K562 (cell line): ENCODE measurements around the gene NRCAM. TPM values are rescaled to one million over a fixed set of nuclear protein-coding genes. Genes with fewer than 3 reads are reported as not detected.

Experiments used
- CBFA2T3 ChIP-seq: fragments of 450-650 bp; IDR thresholded peaks from 2 replicates; pipeline ENCODE4 v1.6.1; 2017
- CREB1 ChIP-seq, 2 experiments: sonication (generic) in 1 of 2; formaldehyde crosslinking in 1 of 2; IDR thresholded peaks; 2 replicates each; pipeline versions ENCODE4 v1.6.1 to v1.8.0; 2012 to 2022; ENCODE audit warnings: inconsistent platforms in 1 of 2, mild to moderate bottlenecking in 1 of 2, missing genetic modification reagents in 1 of 2, moderate library complexity in 1 of 2
- E2F6 ChIP-seq, 2 experiments: IDR thresholded peaks; 2 replicates each; pipeline ENCODE4 v1.6.1; 2011; ENCODE audit warnings: borderline replicate concordance in 1 of 2, control low read depth in 1 of 2, low read depth in 1 of 2, low read length in 1 of 2, mild to moderate bottlenecking in 1 of 2, mixed read lengths in 1 of 2, moderate library complexity in 1 of 2; ENCODE audit not compliant: insufficient read depth in 1 of 2, insufficient read length in 1 of 2, poor library complexity in 1 of 2, severe bottlenecking in 1 of 2; ENCODE audit errors: extremely low read depth in 1 of 2
- EP400 ChIP-seq: fragments of 450-650 bp; IDR thresholded peaks from 2 replicates; pipeline ENCODE4 v1.6.1; 2017; ENCODE audit warnings: antibody characterized with exemption, mild to moderate bottlenecking, moderate library complexity
- GATAD2A ChIP-seq: fragments of 450-650 bp; IDR thresholded peaks from 2 replicates; pipeline ENCODE4 v1.6.1; 2017
- KLF1 ChIP-seq: fragments of 450-650 bp; IDR thresholded peaks from 2 replicates; pipeline ENCODE4 v1.6.1; 2016; ENCODE audit warnings: missing genetic modification characterization, missing compliant biosample characterization
- MCM3 ChIP-seq: fragments of 450-650 bp; IDR thresholded peaks from 2 replicates; pipeline ENCODE4 v1.6.1; 2016
- MCM7 ChIP-seq, 2 experiments: fragments of 450-650 bp; IDR thresholded peaks; 2 replicates each; pipeline ENCODE4 v1.6.1; 2016 to 2018
- NCOA4 ChIP-seq: fragments of 450-650 bp; IDR thresholded peaks from 2 replicates; pipeline ENCODE4 v1.6.1; 2018; ENCODE audit warnings: mild to moderate bottlenecking; ENCODE audit not compliant: partially characterized antibody
- PPARD ChIP-seq: fragments of 250-450 bp; sonication (Bioruptor Pico); IDR thresholded peaks from 2 replicates; pipeline ENCODE4 v1.8.0; 2022; ENCODE audit warnings: inconsistent platforms, mild to moderate bottlenecking, moderate library complexity
- TEAD4 ChIP-seq, 2 experiments: sonication (generic) in 1 of 2; formaldehyde crosslinking in 1 of 2; IDR thresholded peaks; 2 replicates each; pipeline versions ENCODE4 v1.6.1 to v1.8.0; 2012 to 2022; ENCODE audit warnings: borderline replicate concordance in 1 of 2, inconsistent platforms in 1 of 2, low read length in 1 of 2, mild to moderate bottlenecking in 1 of 2, missing genetic modification reagents in 1 of 2
- TFAM ChIP-seq: fragments of 250-450 bp; sonication (Bioruptor Pico); conservative IDR thresholded peaks from 2 replicates; pipeline ENCODE4 v1.5.0; 2021; ENCODE audit warnings: mild to moderate bottlenecking, moderate library complexity
- THRAP3 ChIP-seq: fragments of 450-650 bp; IDR thresholded peaks from 2 replicates; pipeline ENCODE4 v1.6.1; 2016; ENCODE audit warnings: mild to moderate bottlenecking, inconsistent platforms, borderline replicate concordance
- XRCC3 ChIP-seq: fragments of 450-650 bp; IDR thresholded peaks from 2 replicates; pipeline ENCODE4 v1.6.1; 2017; ENCODE audit warnings: mild to moderate bottlenecking, moderate library complexity
- ZBTB26 ChIP-seq: fragments of 450-650 bp; formaldehyde crosslinking; IDR thresholded peaks from 2 replicates; pipeline ENCODE4 v1.4.0; 2022; ENCODE audit warnings: missing genetic modification characterization
- ZNF134 ChIP-seq: fragments of 250-450 bp; sonication (Bioruptor Pico); conservative IDR thresholded peaks from 2 replicates; pipeline ENCODE4 v1.4.0; 2020
- ZNF311 ChIP-seq: fragments of 250-450 bp; sonication (Bioruptor Pico); IDR thresholded peaks from 2 replicates; pipeline ENCODE4 v1.4.0; 2020; ENCODE audit warnings: mild to moderate bottlenecking, moderate library complexity
- polyA plus RNA-seq, 8 experiments: library from polyadenylated mRNA; depleted of rRNA in 4 of 8; stranded (reverse) in 5 of 8; unstranded in 3 of 8; fragments of >200 nt; fragmentation: Nextera tagmentation in 2 of 8; fragmentation: Illumina TruSeq in 1 of 8; extraction: Ambion mirVana in 2 of 8; extraction: Trizol in 1 of 8; gene quantifications; 2 replicates each; pipeline versions ENCODE4 v1.2.1 to v1.2.3, GENCODE V29; 2011 to 2014; ENCODE audit warnings: inconsistent platforms in 1 of 8, missing spikeins in 1 of 8
- total RNA-seq, 7 experiments: library from RNA; depleted of rRNA in 6 of 7; stranded (reverse); fragments of >200 nt in 6 of 7; fragmentation: Illumina TruSeq in 2 of 7; extraction: Trizol in 2 of 7; gene quantifications; 2 replicates each; pipeline versions ENCODE4 v1.2.1 to v1.2.3, GENCODE V29; 2011 to 2021; ENCODE audit warnings: low replicate concordance in 1 of 7
- TF ChIP-seq, protein P1 (sequence below): sonication (generic); formaldehyde crosslinking; IDR thresholded peaks from 2 replicates; pipeline ENCODE4 v1.9.0; 2022; ENCODE audit warnings: mild to moderate bottlenecking, missing genetic modification reagents
- TF ChIP-seq, protein P2 (sequence below): sonication (generic); formaldehyde crosslinking; IDR thresholded peaks from 2 replicates; pipeline ENCODE4 v1.8.0; 2022; ENCODE audit warnings: mild to moderate bottlenecking, missing genetic modification reagents, borderline replicate concordance
- TF ChIP-seq, protein P3 (sequence below), 3 experiments: fragments of 200-800 bp in 1 of 3; sonication (Bioruptor generic) in 1 of 3; sonication (generic) in 1 of 3; formaldehyde crosslinking in 1 of 3; IDR thresholded peaks; 2 replicates each; pipeline versions ENCODE4 v1.6.1 to v1.8.0; 2016 to 2022; ENCODE audit warnings: mild to moderate bottlenecking in 2 of 3, missing compliant biosample characterization in 2 of 3, missing genetic modification characterization in 2 of 3, missing genetic modification reagents in 1 of 3

The NRCAM gene
- total and polyA plus RNA-seq, 9 of the 15 experiments (the other 6 are each of a cell fraction or from before 2014, with no cell fraction given): 0.03 to 0.54 (median 0.12) TPM; not detected in 1

GRCh38 chr7:108246227-108246837, 209.9 kb downstream of the NRCAM start (continued):
- 0 out of 2 replicates have a peak, but pooled peaks have one; percentile 59 for TF ChIP-seq ZBTB26 (CRISPR knock-in tag)
- no peak for TF ChIP-seq MCM3
- TF ChIP-seq, protein P1, sequence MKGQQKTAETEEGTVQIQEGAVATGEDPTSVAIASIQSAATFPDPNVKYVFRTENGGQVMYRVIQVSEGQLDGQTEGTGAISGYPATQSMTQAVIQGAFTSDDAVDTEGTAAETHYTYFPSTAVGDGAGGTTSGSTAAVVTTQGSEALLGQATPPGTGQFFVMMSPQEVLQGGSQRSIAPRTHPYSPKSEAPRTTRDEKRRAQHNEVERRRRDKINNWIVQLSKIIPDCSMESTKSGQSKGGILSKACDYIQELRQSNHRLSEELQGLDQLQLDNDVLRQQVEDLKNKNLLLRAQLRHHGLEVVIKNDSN (CRISPR knock-in tag): no peak
- no peak for TF ChIP-seq ZNF311 (CRISPR knock-in tag)
- peak in 1 of 2 experiments; percentile 27 for TF ChIP-seq E2F6 (IDR thresholded peaks at IDR 0.05; ENCODE audit: borderline replicate concordance in 1 of 2, extremely low read depth in 1 of 2, insufficient read depth in 1 of 2, insufficient read length in 1 of 2, low read depth in 1 of 2, low read length in 1 of 2, poor library complexity in 1 of 2, severe bottlenecking in 1 of 2)
- TF ChIP-seq GATAD2A: peak; percentile 92
- TF ChIP-seq TFAM (CRISPR knock-in tag): no peak
- no peak for TF ChIP-seq PPARD (CRISPR knock-in tag)
- TF ChIP-seq CREB1 (IDR thresholded peaks at IDR 0.05): peak; percentile 53; the same call in 1 of the 2 replicates
- peak; percentile 45; the same call in 1 of the 2 replicates for TF ChIP-seq CREB1 (CRISPR knock-in tag; IDR thresholded peaks at IDR 0.05)
- TF ChIP-seq CBFA2T3: peak; percentile 82
- TF ChIP-seq ZNF134 (CRISPR knock-in tag): no peak
- peak; percentile 71 for TF ChIP-seq TEAD4 (IDR thresholded peaks at IDR 0.05; ENCODE audit: low read length)
- no peak for TF ChIP-seq TEAD4 (CRISPR knock-in tag; IDR thresholded peaks at IDR 0.05; ENCODE audit: borderline replicate concordance)
- TF ChIP-seq EP400: peak; percentile 82
- TF ChIP-seq XRCC3: no peak
- TF ChIP-seq, protein P2, sequence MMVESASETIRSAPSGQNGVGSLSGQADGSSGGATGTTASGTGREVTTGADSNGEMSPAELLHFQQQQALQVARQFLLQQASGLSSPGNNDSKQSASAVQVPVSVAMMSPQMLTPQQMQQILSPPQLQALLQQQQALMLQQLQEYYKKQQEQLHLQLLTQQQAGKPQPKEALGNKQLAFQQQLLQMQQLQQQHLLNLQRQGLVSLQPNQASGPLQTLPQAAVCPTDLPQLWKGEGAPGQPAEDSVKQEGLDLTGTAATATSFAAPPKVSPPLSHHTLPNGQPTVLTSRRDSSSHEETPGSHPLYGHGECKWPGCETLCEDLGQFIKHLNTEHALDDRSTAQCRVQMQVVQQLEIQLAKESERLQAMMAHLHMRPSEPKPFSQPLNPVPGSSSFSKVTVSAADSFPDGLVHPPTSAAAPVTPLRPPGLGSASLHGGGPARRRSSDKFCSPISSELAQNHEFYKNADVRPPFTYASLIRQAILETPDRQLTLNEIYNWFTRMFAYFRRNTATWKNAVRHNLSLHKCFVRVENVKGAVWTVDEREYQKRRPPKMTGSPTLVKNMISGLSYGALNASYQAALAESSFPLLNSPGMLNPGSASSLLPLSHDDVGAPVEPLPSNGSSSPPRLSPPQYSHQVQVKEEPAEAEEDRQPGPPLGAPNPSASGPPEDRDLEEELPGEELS (CRISPR knock-in tag): no peak
- TF ChIP-seq THRAP3: no peak
- no peak for TF ChIP-seq NCOA4
- no peak for TF ChIP-seq KLF1 (tag)
- TF ChIP-seq MCM7 (IDR thresholded peaks at IDR 0.05): peak in 1 of 2 experiments; percentile 99; a peak in 2 of 4 replicates
- TF ChIP-seq, protein P3, sequence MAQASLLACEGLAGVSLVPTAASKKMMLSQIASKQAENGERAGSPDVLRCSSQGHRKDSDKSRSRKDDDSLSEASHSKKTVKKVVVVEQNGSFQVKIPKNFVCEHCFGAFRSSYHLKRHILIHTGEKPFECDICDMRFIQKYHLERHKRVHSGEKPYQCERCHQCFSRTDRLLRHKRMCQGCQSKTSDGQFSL (CRISPR knock-in tag; IDR thresholded peaks at IDR 0.05): no peak
- TF ChIP-seq, protein P3 (tag; IDR thresholded peaks at IDR 0.05): 0 out of 4 replicates have a peak, but pooled peaks of 1 of the 2 experiments have one; percentile 50
